ENCODE measurements around the gene ADCY5. TPM values are rescaled to one million over a fixed set of nuclear protein-coding genes. Genes with fewer than 3 reads are reported as not detected.

Gene ADCY5
- total RNA-seq, 1 donor, result not detected

DNA sequence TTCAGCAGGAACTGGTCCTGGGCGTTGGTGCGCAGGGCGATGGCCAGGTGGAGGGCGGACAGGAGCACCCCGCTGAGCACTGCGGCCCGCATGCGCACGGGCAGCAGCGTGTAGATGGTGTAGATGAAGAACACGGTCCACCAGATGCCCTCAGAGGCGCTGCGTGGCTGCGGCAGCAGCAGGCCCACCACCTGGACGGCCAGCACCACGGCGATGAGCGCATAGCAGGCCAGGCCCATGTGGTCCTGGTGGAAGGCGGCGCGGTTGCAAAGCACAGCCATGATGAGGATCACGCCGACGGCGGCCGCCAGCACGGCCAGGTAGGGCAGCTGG, 1.5 kb downstream of the ADCY5 start:
- Histone ChIP-seq H3K27me3 (ENCODE audit: insufficient read depth, low read length) (peaks cover 46% of the 10 kb centered on the region), H3K9me3 (ENCODE audit: low read depth, low read length) (no peaks in the 10 kb centered on the region), H3K4me3 (ENCODE audit: low read length) (no peak overlapping the region), H3K4me1 (ENCODE audit: insufficient read depth, low read length) (peaks cover 11% of the 10 kb centered on the region)

DNA sequence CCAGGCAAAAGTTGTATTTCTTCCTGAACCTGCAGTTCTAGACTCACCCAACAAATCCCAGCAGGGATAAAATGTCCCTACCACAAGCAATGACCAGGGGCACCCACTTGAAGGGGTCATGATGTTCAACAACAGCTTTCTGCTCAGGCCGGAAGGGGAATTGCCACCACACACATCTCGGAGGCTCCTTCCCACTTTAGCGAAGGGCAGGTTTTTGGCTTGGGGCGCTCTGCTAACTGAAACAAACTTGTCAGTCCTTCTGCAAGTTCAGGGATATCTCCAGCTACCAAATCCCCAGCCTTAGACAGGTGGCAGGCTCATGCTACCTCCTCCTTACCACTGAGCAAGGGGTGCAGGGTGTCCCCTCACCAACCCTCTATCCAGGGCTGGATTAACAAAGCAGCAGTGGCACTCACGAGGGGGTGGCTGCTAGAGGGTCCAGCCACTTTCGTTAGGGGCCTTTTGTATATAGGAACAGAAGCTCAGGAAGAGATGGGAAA, 2.2 kb downstream of the ADCY5 start:
- H3K4me3 ChIP-seq (ENCODE audit: low read length), result no peak overlapping the region
- peaks cover 46% of the 10 kb centered on the region for H3K27me3 ChIP-seq (ENCODE audit: insufficient read depth, low read length)
- H3K9me3 ChIP-seq (ENCODE audit: low read depth, low read length), result no peaks in the 10 kb centered on the region
- peaks cover 11% of the 10 kb centered on the region for H3K4me1 ChIP-seq (ENCODE audit: insufficient read depth, low read length)

DNA sequence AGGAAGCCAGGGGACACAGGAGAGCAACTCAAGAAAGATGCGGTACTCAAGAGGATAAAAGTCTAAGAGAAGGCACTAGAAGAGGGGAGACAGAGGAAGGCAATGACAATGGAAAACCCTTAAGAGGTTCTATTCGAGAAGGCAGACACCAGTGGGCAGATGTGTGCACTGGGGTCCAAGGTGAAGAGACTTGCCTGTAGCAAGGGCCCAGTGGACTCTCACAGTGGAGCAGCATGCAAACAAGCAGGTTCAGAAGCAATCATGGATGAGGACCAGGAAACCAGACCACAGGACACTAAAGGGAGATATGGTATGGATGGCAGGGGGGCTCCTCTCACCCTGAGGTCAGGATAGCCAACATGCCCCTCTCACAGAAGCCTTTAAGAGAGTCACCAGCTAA, 2.7 kb downstream of the ADCY5 start:
- Histone ChIP-seq H3K4me1 (ENCODE audit: insufficient read depth, low read length) (peaks cover 11% of the 10 kb centered on the region), H3K4me3 (ENCODE audit: low read length) (no peak overlapping the region), H3K9me3 (ENCODE audit: low read depth, low read length) (no peaks in the 10 kb centered on the region), H3K27me3 (ENCODE audit: insufficient read depth, low read length) (peaks cover 42% of the 10 kb centered on the region)

GRCh38 chr3:123445702-123446101, 3.2 kb downstream of the ADCY5 start:
- Histone ChIP-seq H3K4me3 (ENCODE audit: low read length) (no peak overlapping the region), H3K4me1 (ENCODE audit: insufficient read depth, low read length) (peaks cover 11% of the 10 kb centered on the region), H3K27me3 (ENCODE audit: insufficient read depth, low read length) (peaks cover 37% of the 10 kb centered on the region), H3K9me3 (ENCODE audit: low read depth, low read length) (no peaks in the 10 kb centered on the region)

GRCh38 chr3:123444744-123445143, 4.1 kb downstream of the ADCY5 start:
- no peak overlapping the region for H3K4me3 ChIP-seq (ENCODE audit: low read length)
- H3K9me3 ChIP-seq (ENCODE audit: low read depth, low read length), result no peaks in the 10 kb centered on the region
- peaks cover 28% of the 10 kb centered on the region for H3K27me3 ChIP-seq (ENCODE audit: insufficient read depth, low read length)
- H3K4me1 ChIP-seq (ENCODE audit: insufficient read depth, low read length), result peaks cover 11% of the 10 kb centered on the region

DNA sequence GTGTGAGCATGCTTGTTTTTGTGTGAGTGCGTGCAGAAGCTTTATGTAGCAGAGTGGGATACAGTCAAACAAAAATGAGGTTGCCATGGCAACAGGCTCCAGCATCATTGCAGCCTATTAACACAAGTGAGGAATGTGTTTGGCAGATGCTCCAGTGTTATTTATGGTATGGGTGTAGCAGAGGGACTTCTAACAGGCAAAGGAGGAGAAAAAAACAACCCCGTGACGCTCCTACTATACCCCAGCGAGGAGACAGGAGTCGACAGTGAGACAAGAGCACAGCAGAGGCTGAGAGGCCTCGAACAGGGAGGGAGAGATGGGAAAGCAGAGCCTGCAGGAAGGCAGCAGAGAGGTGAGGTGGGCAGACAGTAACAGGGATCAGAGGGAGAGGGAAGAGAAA, 4.9 kb downstream of the ADCY5 start:
- Histone ChIP-seq H3K27me3 (ENCODE audit: insufficient read depth, low read length) (peaks cover 26% of the 10 kb centered on the region), H3K4me3 (ENCODE audit: low read length) (no peak overlapping the region), H3K4me1 (ENCODE audit: insufficient read depth, low read length) (peaks cover 7% of the 10 kb centered on the region), H3K9me3 (ENCODE audit: low read depth, low read length) (no peaks in the 10 kb centered on the region)

- Histone ChIP-seq H3K27me3 (ENCODE audit: insufficient read depth, low read length) (peaks cover 19% of the 10 kb centered on the region), H3K4me3 (ENCODE audit: low read length) (no peak overlapping the region), H3K4me1 (ENCODE audit: insufficient read depth, low read length) (no peaks in the 10 kb centered on the region), H3K9me3 (ENCODE audit: low read depth, low read length) (no peaks in the 10 kb centered on the region)
Observed at GRCh38 chr3:123442908-123443307, 6.0 kb downstream of the ADCY5 start.

GRCh38 chr3:123442125-123442524, 6.8 kb downstream of the ADCY5 start:
- no peak overlapping the region for H3K4me3 ChIP-seq (ENCODE audit: low read length)
- H3K9me3 ChIP-seq (ENCODE audit: low read depth, low read length), result no peaks in the 10 kb centered on the region
- no peaks in the 10 kb centered on the region for H3K4me1 ChIP-seq (ENCODE audit: insufficient read depth, low read length)
- peaks cover 14% of the 10 kb centered on the region for H3K27me3 ChIP-seq (ENCODE audit: insufficient read depth, low read length)

GRCh38 chr3:123439806-123440580, 8.9 kb downstream of the ADCY5 start:
- Histone ChIP-seq H3K9me3 (ENCODE audit: low read depth, low read length) (no peaks in the 10 kb centered on the region), H3K4me3 (ENCODE audit: low read length) (no peak overlapping the region), H3K4me1 (ENCODE audit: insufficient read depth, low read length) (no peaks in the 10 kb centered on the region), H3K27me3 (ENCODE audit: insufficient read depth, low read length) (no peaks in the 10 kb centered on the region)

DNA sequence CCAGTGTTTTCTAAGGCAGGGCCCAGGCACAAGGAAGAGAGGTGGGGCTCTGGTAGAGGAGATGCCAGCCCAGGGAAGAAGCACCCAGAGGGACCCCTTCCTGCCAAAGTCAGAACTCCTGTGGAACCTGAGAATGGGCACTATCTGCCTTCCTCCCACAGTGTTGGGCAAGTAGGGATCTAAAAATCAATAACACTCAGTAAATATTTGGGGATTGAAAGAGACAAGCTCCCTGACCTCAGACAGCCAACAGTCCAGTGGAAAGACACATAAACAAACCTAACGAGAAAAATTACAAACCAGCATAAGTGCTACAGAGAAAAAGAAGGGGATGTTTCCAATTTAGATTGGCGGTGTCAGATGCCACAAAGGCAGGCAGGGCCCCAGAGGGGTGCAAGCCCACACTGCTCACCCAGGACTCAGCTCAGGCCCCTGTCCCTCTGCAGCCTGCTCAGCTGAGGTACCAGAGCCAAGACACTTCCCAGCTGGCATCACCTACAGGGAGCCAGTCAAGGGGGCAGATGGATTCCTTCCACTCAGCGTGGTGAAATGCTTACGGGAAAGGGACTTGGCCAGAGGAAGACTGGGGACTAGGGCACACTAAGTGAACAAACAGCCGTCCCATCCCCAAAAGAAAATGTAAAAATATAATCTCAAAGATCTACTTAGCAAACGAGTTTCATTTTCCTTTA, 15.9 kb downstream of the ADCY5 start:
- Histone ChIP-seq H3K4me3 (ENCODE audit: low read length) (no peak overlapping the region), H3K4me1 (ENCODE audit: insufficient read depth, low read length) (no peaks in the 10 kb centered on the region), H3K27me3 (ENCODE audit: insufficient read depth, low read length) (no peaks in the 10 kb centered on the region), H3K9me3 (ENCODE audit: low read depth, low read length) (no peaks in the 10 kb centered on the region)

DNA sequence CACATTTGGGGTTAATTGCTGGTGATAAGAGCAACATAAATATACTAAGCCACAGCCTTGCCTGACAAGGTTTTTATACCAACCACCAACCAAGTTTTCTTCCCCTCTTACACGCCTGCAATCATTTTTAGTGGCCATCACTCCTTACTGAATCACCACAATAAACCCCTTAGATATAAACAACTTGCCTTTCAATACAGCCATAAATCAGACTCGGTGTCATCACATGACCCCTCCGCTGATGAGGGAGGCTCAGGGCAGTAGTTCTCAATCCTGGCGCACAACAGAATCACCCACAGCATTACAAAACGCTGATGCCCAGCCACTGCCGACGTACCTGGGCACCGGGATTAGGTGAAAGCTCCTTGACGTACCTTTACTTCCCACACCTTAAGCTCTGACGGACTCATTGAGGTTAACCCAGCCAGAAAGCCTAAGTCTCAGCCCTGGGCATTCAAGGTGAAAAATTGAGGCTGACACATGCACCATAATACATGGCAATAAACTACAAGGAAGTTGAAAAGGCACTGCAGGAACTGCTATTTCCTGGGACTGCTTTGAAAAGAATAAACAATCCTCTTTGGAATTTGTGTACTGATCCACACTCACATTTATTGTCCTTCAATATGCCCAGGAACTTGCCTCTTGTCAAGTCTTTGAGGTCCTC, 17.1 kb downstream of the ADCY5 start:
- Histone ChIP-seq H3K9me3 (ENCODE audit: low read depth, low read length) (no peaks in the 10 kb centered on the region), H3K4me3 (ENCODE audit: low read length) (no peak overlapping the region), H3K4me1 (ENCODE audit: insufficient read depth, low read length) (no peaks in the 10 kb centered on the region), H3K27me3 (ENCODE audit: insufficient read depth, low read length) (no peaks in the 10 kb centered on the region)

DNA sequence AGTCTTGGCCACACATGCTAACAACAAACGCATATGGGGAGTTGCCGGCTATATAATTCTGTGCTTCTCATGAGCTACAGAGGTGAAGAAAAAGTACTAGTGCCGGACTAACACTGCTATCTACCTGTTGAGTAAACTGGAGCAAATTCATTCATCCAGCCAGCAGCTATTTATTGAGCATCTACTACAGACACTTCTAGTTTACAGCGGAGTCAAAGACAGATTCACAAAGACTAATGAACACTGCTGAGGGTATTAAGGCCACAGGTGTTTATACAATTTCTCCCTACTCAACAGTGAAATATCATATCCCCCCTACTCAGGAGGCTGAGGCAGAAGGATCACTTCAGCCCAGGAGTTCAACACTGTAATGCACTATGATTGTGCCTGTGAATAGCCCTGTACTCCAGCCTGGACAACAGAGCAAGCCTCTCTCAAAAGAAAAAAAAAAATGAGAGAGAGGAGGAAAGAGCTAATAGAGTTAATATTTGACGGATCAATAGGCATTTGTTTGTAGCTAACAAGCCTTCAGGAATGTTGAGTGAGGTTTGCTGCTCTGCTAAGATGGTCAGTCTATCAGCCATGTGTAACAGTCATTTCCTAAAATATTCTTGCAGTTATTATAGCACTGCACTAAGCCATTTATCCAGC, 17.8 kb downstream of the ADCY5 start:
- Histone ChIP-seq H3K4me1 (ENCODE audit: insufficient read depth, low read length) (no peaks in the 10 kb centered on the region), H3K9me3 (ENCODE audit: low read depth, low read length) (no peaks in the 10 kb centered on the region), H3K4me3 (ENCODE audit: low read length) (no peak overlapping the region), H3K27me3 (ENCODE audit: insufficient read depth, low read length) (no peaks in the 10 kb centered on the region)

DNA sequence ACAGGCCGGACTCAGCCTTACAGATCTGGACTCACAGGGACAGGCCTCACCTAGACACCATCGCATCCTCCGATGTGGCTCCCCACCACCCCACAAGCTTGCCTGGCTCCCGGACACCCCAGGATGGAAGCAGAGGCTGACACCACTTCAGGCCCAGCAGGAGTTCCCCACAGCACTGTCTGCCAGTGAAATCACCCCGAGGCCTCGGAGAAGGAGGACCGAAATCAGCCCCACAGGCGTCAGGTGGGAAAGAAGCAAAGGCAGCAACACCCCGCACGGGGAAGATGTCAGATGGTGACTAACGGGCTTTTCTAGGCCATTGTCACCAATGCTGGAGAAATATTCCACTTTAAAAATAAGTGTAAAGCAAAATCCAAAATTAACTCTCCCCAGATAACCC, 18.6 kb downstream of the ADCY5 start:
- H3K4me3 ChIP-seq (ENCODE audit: low read length), result no peak overlapping the region
- H3K27me3 ChIP-seq (ENCODE audit: insufficient read depth, low read length), result no peaks in the 10 kb centered on the region
- H3K9me3 ChIP-seq (ENCODE audit: low read depth, low read length), result no peaks in the 10 kb centered on the region
- H3K4me1 ChIP-seq (ENCODE audit: insufficient read depth, low read length), result no peaks in the 10 kb centered on the region

DNA sequence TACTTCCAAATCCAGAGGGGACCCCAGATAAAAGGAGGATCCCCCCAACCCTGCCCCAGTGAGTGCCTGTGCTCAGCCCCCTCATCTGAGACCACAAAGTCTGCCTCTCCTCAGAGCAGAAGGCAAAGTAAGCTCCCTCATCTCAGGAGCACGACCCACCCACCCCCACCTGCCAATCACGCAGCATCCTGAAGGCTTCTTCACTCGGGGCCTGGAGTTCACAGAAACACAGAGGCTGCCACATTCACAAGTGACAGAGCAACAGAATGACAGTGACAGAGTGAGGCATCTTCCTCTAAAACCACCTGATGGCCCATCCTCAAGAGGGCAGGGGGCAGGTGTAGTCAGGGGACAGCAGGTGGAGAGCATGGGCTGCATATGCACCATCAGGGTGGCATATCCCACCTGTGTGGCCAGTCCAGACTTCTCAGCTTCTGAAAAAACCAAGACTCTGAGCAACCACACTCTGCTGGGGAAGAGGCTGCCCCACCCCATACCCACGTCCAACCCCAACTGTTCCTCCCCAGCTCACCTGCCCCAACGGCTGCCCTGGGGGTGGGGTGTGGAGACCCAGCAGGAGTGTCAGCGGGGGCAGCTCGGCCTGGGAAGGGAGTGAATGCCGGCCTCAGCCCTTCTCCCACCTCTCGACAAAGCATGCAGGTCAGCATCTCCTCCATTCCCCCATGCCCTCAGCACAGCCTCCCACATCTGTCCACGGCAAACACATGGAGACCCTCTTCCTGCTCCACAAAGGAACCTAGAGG, 19.3 kb downstream of the ADCY5 start:
- no peaks in the 10 kb centered on the region for H3K9me3 ChIP-seq (ENCODE audit: low read depth, low read length)
- H3K4me1 ChIP-seq (ENCODE audit: insufficient read depth, low read length), result no peaks in the 10 kb centered on the region
- H3K4me3 ChIP-seq (ENCODE audit: low read length), result no peak overlapping the region
- H3K27me3 ChIP-seq (ENCODE audit: insufficient read depth, low read length), result no peaks in the 10 kb centered on the region

Data from mononuclear cell (primary cell).